Thyroid gland (tissue), 4 donors: ENCODE data around the gene IFNAR2.

Experiments
- POLR2A ChIP-seq, 2 donors: fragments of 450-650 bp; IDR thresholded peaks; one replicate each; pipeline ENCODE4 v1.6.1; 2017; ENCODE audit warnings: antibody characterized with exemption in 2 of 2, mild to moderate bottlenecking in 2 of 2, moderate library complexity in 1 of 2
- TF ChIP-seq, protein P1 (sequence below), 6 experiments: fragments of 200-600 bp in 3 of 6; fragments of 450-650 bp in 3 of 6; sonication (generic) in 3 of 6; IDR thresholded peaks; one replicate each; pipeline ENCODE4 v1.5.1; 2016 to 2019; ENCODE audit warnings: antibody characterized with exemption in 6 of 6, mild to moderate bottlenecking in 2 of 6, inconsistent platforms in 1 of 6, moderate library complexity in 1 of 6

GRCh38 chr21:33265664-33266049, 35.9 kb downstream of the IFNAR2 start:
- TF ChIP-seq, protein P1, sequence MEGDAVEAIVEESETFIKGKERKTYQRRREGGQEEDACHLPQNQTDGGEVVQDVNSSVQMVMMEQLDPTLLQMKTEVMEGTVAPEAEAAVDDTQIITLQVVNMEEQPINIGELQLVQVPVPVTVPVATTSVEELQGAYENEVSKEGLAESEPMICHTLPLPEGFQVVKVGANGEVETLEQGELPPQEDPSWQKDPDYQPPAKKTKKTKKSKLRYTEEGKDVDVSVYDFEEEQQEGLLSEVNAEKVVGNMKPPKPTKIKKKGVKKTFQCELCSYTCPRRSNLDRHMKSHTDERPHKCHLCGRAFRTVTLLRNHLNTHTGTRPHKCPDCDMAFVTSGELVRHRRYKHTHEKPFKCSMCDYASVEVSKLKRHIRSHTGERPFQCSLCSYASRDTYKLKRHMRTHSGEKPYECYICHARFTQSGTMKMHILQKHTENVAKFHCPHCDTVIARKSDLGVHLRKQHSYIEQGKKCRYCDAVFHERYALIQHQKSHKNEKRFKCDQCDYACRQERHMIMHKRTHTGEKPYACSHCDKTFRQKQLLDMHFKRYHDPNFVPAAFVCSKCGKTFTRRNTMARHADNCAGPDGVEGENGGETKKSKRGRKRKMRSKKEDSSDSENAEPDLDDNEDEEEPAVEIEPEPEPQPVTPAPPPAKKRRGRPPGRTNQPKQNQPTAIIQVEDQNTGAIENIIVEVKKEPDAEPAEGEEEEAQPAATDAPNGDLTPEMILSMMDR (IDR thresholded peaks at IDR 0.05), result no peak
- no peak for TF ChIP-seq POLR2A (IDR thresholded peaks at IDR 0.05)
